SK-N-SH (cell line): ENCODE measurements around the gene MCM9. TPM values are rescaled to one million over a fixed set of nuclear protein-coding genes. Genes with fewer than 3 reads are reported as not detected.

ENCODE experiments used
- CTCF ChIA-PET: fragments of 300-600, 350-600 bp; formaldehyde crosslinking; extraction: SDS; loops from one replicate; lab custom pipeline; 2021; lab: Yijun Ruan, JAX
- POLR2A ChIA-PET: fragments of 350-600 bp; sonication (Branson Sonifier 250); formaldehyde crosslinking; extraction: SDS; loops from one replicate; lab custom pipeline; 2020; ENCODE audit warnings: antibody characterized with exemption, inconsistent platforms; lab: Yijun Ruan, JAX
- DNase-seq: peaks from one replicate; pipeline ENCODE4 v3.0.0; 2012
- H2AFZ ChIP-seq: fragments of 200-600 bp; sonication (generic); 2 replicates; pipeline ENCODE4 v1.8.1; 2016; ENCODE audit warnings: antibody characterized with exemption, mild to moderate bottlenecking, low read depth
- H3F3A ChIP-seq: fragments of 200-600 bp; sonication (generic); replicated peaks from 2 replicates; pipeline ENCODE3; 2016; ENCODE audit warnings: antibody characterized with exemption, mild to moderate bottlenecking; ENCODE audit not compliant: insufficient read depth
- H3K27ac ChIP-seq, 2 experiments: fragments of 200-500 bp in 1 of 2; fragments of 200-600 bp in 1 of 2; sonication (Bioruptor generic) in 1 of 2; sonication (generic), shearing (Covaris generic) in 1 of 2; 2 replicates each; pipeline versions ENCODE4 v1.5.1 to v1.6.1; 2014 to 2016; ENCODE audit warnings: low read depth in 2 of 2, inconsistent platforms in 1 of 2, low read length in 1 of 2, mild to moderate bottlenecking in 1 of 2, mixed read lengths in 1 of 2
- H3K27me3 ChIP-seq: fragments of 200-600 bp; sonication (generic), shearing (Covaris generic); 2 replicates; pipeline ENCODE4 v1.6.1; 2016; ENCODE audit warnings: mixed run types; ENCODE audit not compliant: insufficient read depth
- H3K36me3 ChIP-seq, 2 experiments: fragments of 200-500 bp in 1 of 2; fragments of 200-600 bp in 1 of 2; sonication (Bioruptor generic) in 1 of 2; sonication (generic) in 1 of 2; replicated peaks in 1 of 2; 2 replicates each; pipeline versions ENCODE3 to v1.5.1; 2014 to 2016; ENCODE audit warnings: low read length in 1 of 2, mild to moderate bottlenecking in 1 of 2; ENCODE audit not compliant: insufficient read depth in 2 of 2, control insufficient read depth in 1 of 2
- H3K4me1 ChIP-seq, 2 experiments: fragments of 200-500 bp in 1 of 2; fragments of 200-600 bp in 1 of 2; sonication (Bioruptor generic) in 1 of 2; sonication (generic), shearing (Covaris generic) in 1 of 2; 2 replicates each; pipeline versions ENCODE4 v1.5.1 to v1.6.1; 2014 to 2016; ENCODE audit warnings: low read depth in 1 of 2, low read length in 1 of 2, mixed run types in 1 of 2; ENCODE audit not compliant: insufficient read depth in 2 of 2, control insufficient read depth in 1 of 2
- H3K4me2 ChIP-seq: fragments of 200-600 bp; sonication (generic), shearing (Covaris generic); 2 replicates; pipeline ENCODE4 v1.6.1; 2017; ENCODE audit warnings: mixed run types
- H3K4me3 ChIP-seq, 2 experiments: fragments of 200-500 bp in 1 of 2; fragments of 200-600 bp in 1 of 2; sonication (Bioruptor generic) in 1 of 2; sonication (generic), shearing (Covaris generic) in 1 of 2; 2 replicates each; pipeline versions ENCODE4 v1.5.1 to v1.8.1; 2014 to 2016; ENCODE audit warnings: low read depth in 2 of 2, inconsistent platforms in 1 of 2, low read length in 1 of 2, mild to moderate bottlenecking in 1 of 2, mixed read lengths in 1 of 2, moderate library complexity in 1 of 2
- H3K79me2 ChIP-seq: fragments of 200-600 bp; sonication (generic); 2 replicates; pipeline ENCODE4 v1.8.1; 2017; ENCODE audit warnings: mild to moderate bottlenecking; ENCODE audit not compliant: insufficient read depth
- H3K9ac ChIP-seq: fragments of 200-600 bp; sonication (generic); 2 replicates; pipeline ENCODE4 v1.6.1; 2017; ENCODE audit warnings: mixed run types
- H3K9me2 ChIP-seq: fragments of 200-600 bp; sonication (generic); 2 replicates; pipeline ENCODE4 v1.6.1; 2017; ENCODE audit warnings: mixed run types
- H3K9me3 ChIP-seq: fragments of 200-600 bp; sonication (generic); 2 replicates; pipeline ENCODE4 v1.6.1; 2017; ENCODE audit warnings: mixed run types, mild to moderate bottlenecking, moderate library complexity
- H4K20me1 ChIP-seq: fragments of 200-600 bp; sonication (generic); 2 replicates; pipeline ENCODE4 v1.6.1; 2017; ENCODE audit warnings: mild to moderate bottlenecking, mixed run types; ENCODE audit not compliant: insufficient read depth
- CHD2 ChIP-seq: fragments of 150-350 bp; IDR thresholded peaks from 2 replicates; pipeline ENCODE4 v1.6.1; 2018; ENCODE audit warnings: low read length; ENCODE audit not compliant: partially characterized antibody
- ELF1 ChIP-seq: IDR thresholded peaks from 2 replicates; pipeline ENCODE4 v1.4.0; 2012
- EP300 ChIP-seq, 2 experiments: IDR thresholded peaks; 2 replicates each; pipeline versions ENCODE4 v1.4.0 to v1.6.1; 2012; ENCODE audit warnings: borderline replicate concordance in 1 of 2, low read depth in 1 of 2, low read length in 1 of 2
- EZH2phosphoT487 ChIP-seq: fragments of 200-600 bp; sonication (generic); IDR thresholded peaks from 2 replicates; pipeline ENCODE4 v1.6.1; 2017; ENCODE audit warnings: low read depth, mixed run types, mild to moderate bottlenecking, antibody characterized with exemption, moderate library complexity, borderline replicate concordance
- FOSL2 ChIP-seq: IDR thresholded peaks from 2 replicates; pipeline ENCODE4 v1.4.0; 2012; ENCODE audit warnings: low read depth, mild to moderate bottlenecking, moderate library complexity, borderline replicate concordance
- GABPA ChIP-seq: IDR thresholded peaks from 2 replicates; pipeline ENCODE4 v1.4.0; 2012; ENCODE audit warnings: low read depth, mild to moderate bottlenecking
- JUND ChIP-seq: IDR thresholded peaks from 2 replicates; pipeline ENCODE4 v1.4.0; 2012
- MAX ChIP-seq: IDR thresholded peaks from 2 replicates; pipeline ENCODE4 v1.4.0; 2012; ENCODE audit warnings: low read depth
- MEF2A ChIP-seq: IDR thresholded peaks from 2 replicates; pipeline ENCODE4 v1.4.0; 2012; ENCODE audit warnings: low read depth, borderline replicate concordance
- NFIC ChIP-seq: IDR thresholded peaks from 2 replicates; pipeline ENCODE4 v1.4.0; 2012; ENCODE audit warnings: borderline replicate concordance
- PBX3 ChIP-seq: IDR thresholded peaks from 2 replicates; pipeline ENCODE4; 2012
- RAD21 ChIP-seq: IDR thresholded peaks from 2 replicates; pipeline ENCODE4 v1.6.1; 2012; ENCODE audit warnings: mild to moderate bottlenecking, low read length
- RCOR1 ChIP-seq: fragments of 150-350 bp; IDR thresholded peaks from 2 replicates; pipeline ENCODE4 v1.6.1; 2017; ENCODE audit warnings: antibody characterized with exemption, low read length
- RXRA ChIP-seq: IDR thresholded peaks from 2 replicates; pipeline ENCODE4 v1.4.0; 2012; ENCODE audit warnings: low read depth, mild to moderate bottlenecking, borderline replicate concordance
- SMC3 ChIP-seq: IDR thresholded peaks from 2 replicates; pipeline ENCODE4 v1.6.1; 2012; ENCODE audit warnings: low read depth, low read length, improper control_type of control experiment
- TCF12 ChIP-seq: IDR thresholded peaks from 2 replicates; pipeline ENCODE4 v1.4.0; 2012
- TEAD4 ChIP-seq: IDR thresholded peaks from 2 replicates; pipeline ENCODE4 v1.4.0; 2012; ENCODE audit warnings: mild to moderate bottlenecking, borderline replicate concordance; ENCODE audit not compliant: insufficient read depth
- YY1 ChIP-seq: IDR thresholded peaks from 2 replicates; pipeline ENCODE4 v1.4.0; 2012; ENCODE audit warnings: low read depth, mild to moderate bottlenecking
- WGBS: methylation state at CpG from one replicate; pipeline ENCODE4 v1.1.6; 2017; ENCODE audit warnings: low lambda C conversion rate; 5-methylcytosine and 5-hydroxymethylcytosine counted together
- polyA plus RNA-seq, 3 experiments: library from polyadenylated mRNA; depleted of rRNA; stranded (reverse); fragments of >200 nt; gene quantifications; 2 replicates each; pipeline ENCODE4 v1.2.3, GENCODE V29; 2012

MCM9 gene
- polyA plus RNA-seq, 1 of the 3 experiments (the other 2 are of a cell fraction): 1.7 TPM

- Histone ChIP-seq H3K9me2 (no peaks in the 10 kb centered on the region), H2AFZ (no peak overlapping the region), H3K27me3 (no peaks in the 10 kb centered on the region), H3K4me1 (no peaks in the 10 kb centered on the region), H3K4me2 (no peak overlapping the region), H3K4me3 (no peak overlapping the region), H3K9me3 (no peaks in the 10 kb centered on the region), H3K36me3 (peaks cover 0 to 5% of the 10 kb centered on the region in 2 experiments), H3K9ac (no peak overlapping the region), H3F3A (peaks cover 4% of the 10 kb centered on the region), H3K27ac (no peak overlapping the region), H3K79me2 (no peaks in the 10 kb centered on the region; the same call in 1 of the 2 replicates), H4K20me1 (no peaks in the 10 kb centered on the region)
- no peak for DNase-seq
- ChIA-PET POLR2A (no interaction called here), CTCF (interaction anchor here (1.0 kb wide), 1 partner anchor 15 kb away, joined by 3 read pairs; no protein-coding TSS in a partner anchor)
- no peak for TF ChIP-seq ELF1
- no peak for TF ChIP-seq EZH2phosphoT487
- no peak for TF ChIP-seq RXRA
- no peak for TF ChIP-seq YY1
- no peak for TF ChIP-seq EP300 (IDR thresholded peaks at IDR 0.05; ENCODE audit: borderline replicate concordance in 1 of 2, low read depth in 1 of 2, low read length in 1 of 2)
- no peak for TF ChIP-seq RAD21
- TF ChIP-seq FOSL2: no peak
- TF ChIP-seq TCF12: no peak
- no peak for TF ChIP-seq JUND
- TF ChIP-seq GABPA: no peak
- TF ChIP-seq CHD2: no peak
- no peak for TF ChIP-seq TEAD4
- TF ChIP-seq SMC3: no peak
- TF ChIP-seq NFIC: no peak
- TF ChIP-seq MEF2A: no peak
- 89% methylated on average over 5 of the region's 10 CpGs for WGBS
Observed at GRCh38 chr6:118860880-118861279, 74.1 kb downstream of the MCM9 start.

GRCh38 chr6:118860363-118860762, 74.6 kb downstream of the MCM9 start:
- Histone ChIP-seq H3K79me2 (no peaks in the 10 kb centered on the region; the same call in 1 of the 2 replicates), H3K9ac (no peak overlapping the region), H3K4me1 (no peaks in the 10 kb centered on the region), H3F3A (peaks cover 4% of the 10 kb centered on the region), H3K27me3 (no peaks in the 10 kb centered on the region), H3K4me3 (no peak overlapping the region), H3K27ac (no peak overlapping the region), H2AFZ (no peak overlapping the region), H3K9me3 (no peaks in the 10 kb centered on the region), H3K4me2 (no peak overlapping the region), H4K20me1 (no peaks in the 10 kb centered on the region), H3K9me2 (no peaks in the 10 kb centered on the region), H3K36me3 (peaks cover 0 to 5% of the 10 kb centered on the region in 2 experiments)
- DNase-seq: no peak
- POLR2A ChIA-PET: no interaction called here
- TF ChIP-seq RCOR1: no peak
- TF ChIP-seq NFIC: no peak
- TF ChIP-seq PBX3: no peak
- no peak for TF ChIP-seq MAX
- TF ChIP-seq MEF2A: no peak
- no peak for TF ChIP-seq JUND
- WGBS: 97% methylated on average over 1 of the region's 1 CpG
- CTCF ChIA-PET: no interaction called here
